OCI-LY3 (cell line): ENCODE measurements around the gene SHFL.

Experiments
- H2AFZ ChIP-seq: fragments of 200-600, 300-600 bp; shearing (Covaris generic); 2 replicates; pipeline ENCODE4 v1.6.0; 2014; ENCODE audit warnings: antibody characterized with exemption, low read depth, low read length
- H3K27ac ChIP-seq: fragments of 200-600, 300-600 bp; sonication (generic); 2 replicates; pipeline ENCODE4 v1.5.1; 2014; ENCODE audit warnings: mild to moderate bottlenecking, low read length, moderate library complexity, mixed read lengths
- H3K27me3 ChIP-seq: fragments of 200-600, 300-600 bp; sonication (generic); 2 replicates; pipeline ENCODE4 v1.6.1; 2014; ENCODE audit warnings: low read depth, low read length, mixed read lengths
- H3K36me3 ChIP-seq: fragments of 200-600, 300-600 bp; sonication (generic); replicated peaks from 2 replicates; pipeline ENCODE3; 2014; ENCODE audit warnings: low read depth, low read length, mixed read lengths
- H3K4me1 ChIP-seq: fragments of 300-600, 200-600 bp; sonication (generic); 2 replicates; pipeline ENCODE4 v1.6.1; 2014; ENCODE audit warnings: low read length, mixed read lengths
- H3K4me2 ChIP-seq: fragments of 200-600, 300-600 bp; sonication (generic); 2 replicates; pipeline ENCODE4 v1.6.1; 2014; ENCODE audit warnings: low read length, mixed read lengths
- H3K4me3 ChIP-seq: fragments of 300-600, 200-600 bp; sonication (generic); 2 replicates; pipeline ENCODE4 v1.5.1; 2014; ENCODE audit warnings: antibody characterized with exemption, mild to moderate bottlenecking, low read length, moderate library complexity
- H3K79me2 ChIP-seq: fragments of 300-600, 200-600 bp; shearing (Covaris generic); 2 replicates; pipeline ENCODE4 v1.6.1; 2014; ENCODE audit warnings: mild to moderate bottlenecking, low read length, mixed read lengths
- H3K9ac ChIP-seq: fragments of 300-600, 200-600 bp; shearing (Covaris generic); 2 replicates; pipeline ENCODE4 v1.6.0; 2014; ENCODE audit warnings: mild to moderate bottlenecking, low read length, moderate library complexity
- H3K9me3 ChIP-seq: fragments of 200-600, 300-600 bp; shearing (Covaris generic); 2 replicates; pipeline ENCODE4 v1.6.1; 2014; ENCODE audit warnings: low read length, mixed read lengths; ENCODE audit not compliant: insufficient read depth
- H4K20me1 ChIP-seq: fragments of 200-600, 300-600 bp; sonication (generic); 2 replicates; pipeline ENCODE4 v1.6.1; 2016; ENCODE audit warnings: low read length, mixed read lengths; ENCODE audit not compliant: insufficient read depth
- EZH2phosphoT487 ChIP-seq: fragments of 200-600 bp; shearing (Covaris generic); IDR thresholded peaks from 2 replicates; pipeline ENCODE4 v1.6.1; 2018; ENCODE audit warnings: antibody characterized with exemption, mixed run types, low read depth
- TF ChIP-seq, protein P1 (sequence below): fragments of 200-600, 300-600 bp; sonication (generic); IDR thresholded peaks from 2 replicates; pipeline ENCODE4 v1.5.1; 2014; ENCODE audit warnings: antibody characterized with exemption, low read length, low read depth

SHFL gene

DNA sequence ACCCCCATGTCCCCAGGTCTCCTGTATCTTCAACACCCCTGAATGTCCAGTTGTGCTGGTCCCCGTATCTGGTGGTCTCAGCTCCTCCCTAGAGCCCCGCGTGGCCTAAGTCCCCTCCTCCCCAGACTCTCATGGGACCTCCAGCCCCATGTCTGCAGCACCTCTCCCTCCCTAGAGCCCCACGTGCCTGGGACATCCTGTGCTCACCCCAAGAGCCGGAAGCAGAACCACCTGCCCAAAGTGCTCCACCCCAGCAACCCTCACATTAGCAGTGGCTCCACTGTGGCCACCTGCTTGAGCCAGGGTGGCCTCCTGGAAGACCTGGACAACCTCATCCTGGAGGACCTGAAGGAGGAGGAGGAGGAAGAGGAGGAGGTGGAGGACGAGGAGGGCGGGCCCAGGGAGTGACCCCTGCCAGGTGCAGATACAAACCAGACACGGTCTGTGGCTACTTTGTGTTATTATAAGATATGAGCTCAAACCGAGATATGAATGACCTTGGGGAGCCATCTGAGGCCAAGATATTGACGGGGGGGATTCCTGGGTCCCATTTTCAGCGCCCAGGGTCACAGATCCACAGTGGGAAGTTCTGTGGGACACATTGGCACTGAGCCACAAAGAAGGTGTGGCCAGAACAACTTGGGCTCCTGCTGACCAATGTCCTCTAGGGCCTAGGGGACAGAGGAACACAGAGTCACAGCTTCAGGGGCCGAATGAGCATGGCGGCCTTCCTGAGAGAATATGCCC lies 6.0 kb downstream of the SHFL start:
- Histone ChIP-seq H4K20me1 (no peaks in the 10 kb centered on the region), H3K4me2 (no peak overlapping the region), H3K27ac (no peak overlapping the region), H3K4me3 (no peak overlapping the region), H3K36me3 (peaks cover 18% of the 10 kb centered on the region), H3K79me2 (peaks cover 4% of the 10 kb centered on the region; the same call in 1 of the 2 replicates), H3K27me3 (no peaks in the 10 kb centered on the region), H3K9ac (no peak overlapping the region), H3K9me3 (no peaks in the 10 kb centered on the region), H3K4me1 (peaks cover 4% of the 10 kb centered on the region), H2AFZ (no peak overlapping the region)
- TF ChIP-seq, protein P1, sequence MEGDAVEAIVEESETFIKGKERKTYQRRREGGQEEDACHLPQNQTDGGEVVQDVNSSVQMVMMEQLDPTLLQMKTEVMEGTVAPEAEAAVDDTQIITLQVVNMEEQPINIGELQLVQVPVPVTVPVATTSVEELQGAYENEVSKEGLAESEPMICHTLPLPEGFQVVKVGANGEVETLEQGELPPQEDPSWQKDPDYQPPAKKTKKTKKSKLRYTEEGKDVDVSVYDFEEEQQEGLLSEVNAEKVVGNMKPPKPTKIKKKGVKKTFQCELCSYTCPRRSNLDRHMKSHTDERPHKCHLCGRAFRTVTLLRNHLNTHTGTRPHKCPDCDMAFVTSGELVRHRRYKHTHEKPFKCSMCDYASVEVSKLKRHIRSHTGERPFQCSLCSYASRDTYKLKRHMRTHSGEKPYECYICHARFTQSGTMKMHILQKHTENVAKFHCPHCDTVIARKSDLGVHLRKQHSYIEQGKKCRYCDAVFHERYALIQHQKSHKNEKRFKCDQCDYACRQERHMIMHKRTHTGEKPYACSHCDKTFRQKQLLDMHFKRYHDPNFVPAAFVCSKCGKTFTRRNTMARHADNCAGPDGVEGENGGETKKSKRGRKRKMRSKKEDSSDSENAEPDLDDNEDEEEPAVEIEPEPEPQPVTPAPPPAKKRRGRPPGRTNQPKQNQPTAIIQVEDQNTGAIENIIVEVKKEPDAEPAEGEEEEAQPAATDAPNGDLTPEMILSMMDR = no peak

DNA sequence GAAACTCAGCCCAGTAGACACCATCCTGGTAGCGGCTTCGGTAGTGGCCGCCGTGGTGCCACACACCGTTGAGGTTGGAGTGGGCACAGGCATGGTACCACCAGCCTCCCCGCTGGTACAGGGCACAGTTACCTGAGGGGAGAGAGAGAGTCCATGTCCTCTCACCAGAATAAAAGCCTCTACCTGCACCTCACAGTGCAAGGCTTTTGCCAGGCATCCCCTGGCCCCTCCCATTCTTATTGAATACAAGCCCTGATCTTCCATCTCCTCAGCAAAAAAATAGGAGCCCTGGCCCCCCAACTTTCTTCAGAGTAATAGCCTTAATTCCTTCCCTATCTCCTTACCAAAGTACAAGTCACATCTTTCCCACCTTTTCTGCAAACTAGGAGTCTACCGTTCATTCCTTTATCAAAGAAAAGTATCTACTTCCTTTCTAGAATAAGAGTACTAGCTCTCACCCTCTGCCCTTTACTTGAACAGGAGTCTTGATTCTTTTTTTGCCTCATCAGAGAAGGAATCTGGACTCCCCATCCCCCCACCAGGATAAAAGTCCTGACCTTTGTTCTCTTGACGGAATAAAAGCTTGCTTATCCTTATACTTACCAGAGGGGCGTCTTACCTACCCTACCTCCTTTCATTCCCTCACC lies 6.7 kb downstream of the SHFL start:
- Histone ChIP-seq H3K9me3 (no peaks in the 10 kb centered on the region), H4K20me1 (no peaks in the 10 kb centered on the region), H2AFZ (no peak overlapping the region), H3K4me2 (no peak overlapping the region), H3K4me3 (no peak overlapping the region), H3K36me3 (peaks cover 18% of the 10 kb centered on the region), H3K79me2 (no peaks in the 10 kb centered on the region), H3K27ac (no peak overlapping the region), H3K9ac (no peak overlapping the region), H3K27me3 (no peaks in the 10 kb centered on the region), H3K4me1 (no peaks in the 10 kb centered on the region)
- no peak for TF ChIP-seq EZH2phosphoT487
- TF ChIP-seq, protein P1 = no peak

DNA sequence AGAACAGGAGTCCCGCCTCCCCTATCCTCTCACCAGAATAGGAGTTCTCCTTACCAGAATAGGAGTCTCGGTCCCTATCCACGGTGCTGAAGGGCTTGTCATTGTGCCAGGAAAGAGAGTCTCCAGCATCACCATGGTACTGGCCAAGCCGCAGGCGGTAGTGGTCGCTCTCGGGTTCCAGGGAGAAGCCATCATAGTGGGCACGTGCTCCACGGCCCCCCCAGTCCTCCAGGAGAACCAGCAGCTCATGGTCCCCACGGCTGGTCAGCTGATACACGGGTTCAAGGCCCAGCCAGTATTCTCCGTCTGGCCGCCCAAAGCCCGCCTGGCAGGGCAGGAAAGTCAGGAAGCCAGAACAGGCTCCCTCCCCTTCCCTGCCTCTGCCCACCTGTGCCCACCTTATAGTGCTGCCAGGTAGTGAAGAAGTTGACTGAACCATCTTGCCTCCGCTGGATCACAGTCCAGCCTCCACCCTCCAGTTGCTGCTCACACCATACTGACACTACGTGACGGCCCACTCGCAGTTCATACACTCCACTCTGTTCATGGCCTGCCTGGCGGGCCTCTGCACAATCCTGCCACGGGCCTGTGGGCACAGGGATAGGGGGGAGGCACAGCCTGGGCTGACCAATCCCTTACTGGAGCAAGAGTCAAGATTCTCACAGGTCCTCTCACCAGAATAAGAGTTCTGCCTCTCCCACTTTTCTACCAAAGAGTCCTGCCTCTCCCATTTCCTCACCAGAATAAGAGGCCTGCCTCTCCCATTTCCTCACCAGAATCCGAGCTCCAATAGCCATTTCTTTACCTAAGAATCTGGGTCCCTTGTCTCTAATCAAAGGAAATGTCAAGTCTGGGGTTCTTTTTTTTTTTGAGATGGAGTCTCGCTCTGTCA lies 7.4 kb downstream of the SHFL start:
- Histone ChIP-seq H3K27me3 (no peaks in the 10 kb centered on the region), H3K79me2 (no peaks in the 10 kb centered on the region), H3K36me3 (peaks cover 18% of the 10 kb centered on the region), H3K9me3 (no peaks in the 10 kb centered on the region), H3K27ac (no peak overlapping the region), H4K20me1 (no peaks in the 10 kb centered on the region), H3K9ac (no peak overlapping the region), H3K4me3 (no peak overlapping the region), H2AFZ (no peak overlapping the region), H3K4me2 (no peak overlapping the region), H3K4me1 (no peaks in the 10 kb centered on the region)
- TF ChIP-seq, protein P1 = no peak
- TF ChIP-seq EZH2phosphoT487 = no peak

DNA sequence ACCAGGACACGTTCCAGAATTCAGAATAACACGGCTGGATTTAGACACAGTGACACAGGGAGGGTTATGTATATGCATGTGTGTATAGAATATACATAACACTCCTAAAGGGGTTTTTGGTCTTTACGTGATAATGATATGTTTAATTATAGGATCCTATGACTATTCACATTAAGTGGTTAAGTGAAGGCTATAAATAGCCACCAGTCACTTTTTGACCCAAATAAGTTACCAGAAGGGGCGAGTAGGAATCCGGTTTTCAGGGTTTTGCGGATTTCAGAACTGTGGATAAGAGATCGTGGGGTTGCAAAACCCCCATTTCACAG lies 9.5 kb downstream of the SHFL start:
- Histone ChIP-seq H3K27me3 (no peaks in the 10 kb centered on the region), H3K36me3 (peaks cover 11% of the 10 kb centered on the region), H4K20me1 (no peaks in the 10 kb centered on the region), H3K4me3 (no peak overlapping the region), H3K9me3 (no peaks in the 10 kb centered on the region), H3K4me2 (no peak overlapping the region), H3K4me1 (no peaks in the 10 kb centered on the region), H3K9ac (no peak overlapping the region), H3K27ac (no peak overlapping the region), H3K79me2 (no peaks in the 10 kb centered on the region), H2AFZ (no peak overlapping the region)
- TF ChIP-seq EZH2phosphoT487 = no peak
- TF ChIP-seq, protein P1 = no peak
